Measurements from ENCODE around the gene EPN3. TPM values are rescaled to one million over a fixed set of nuclear protein-coding genes. Genes with fewer than 3 reads are reported as not detected.

EPN3 gene
- total RNA-seq, 1 donor from 2014 or later, result 21.9 TPM

GRCh38 chr17:50570032-50570431 lies 37.5 kb downstream of the EPN3 start:
- Histone ChIP-seq H3K36me3 (no peaks in the 10 kb centered on the region), H3K4me3 (no peak overlapping the region), H3K27ac (no peak overlapping the region), H3K27me3 (no peaks in the 10 kb centered on the region), H3K9me3 (no peaks in the 10 kb centered on the region), H3K4me1 (peaks cover 13% of the 10 kb centered on the region)
- TF ChIP-seq POLR2A (IDR thresholded peaks at IDR 0.05) (no peak), POLR2AphosphoS5 (IDR thresholded peaks at IDR 0.05; ENCODE audit: insufficient read depth in 1 of 2, low read depth in 1 of 2) (no peak), CTCF (IDR thresholded peaks at IDR 0.05) (no peak)
- intact Hi-C loops (cut with DNase I), result no loop called here
- DNase-seq (ENCODE audit: extremely low spot score in 2 of 2), result no peak

GRCh38 chr17:50570528-50570927 lies 38.0 kb downstream of the EPN3 start:
- H3K4me1 ChIP-seq, result peaks cover 8% of the 10 kb centered on the region
- no peak for DNase-seq (ENCODE audit: extremely low spot score in 2 of 2)
- H3K4me3 ChIP-seq, result no peak overlapping the region
- H3K9me3 ChIP-seq, result no peaks in the 10 kb centered on the region
- TF ChIP-seq POLR2A (IDR thresholded peaks at IDR 0.05), result no peak
- TF ChIP-seq CTCF (IDR thresholded peaks at IDR 0.05), result no peak
- no peak for TF ChIP-seq POLR2AphosphoS5 (IDR thresholded peaks at IDR 0.05; ENCODE audit: insufficient read depth in 1 of 2, low read depth in 1 of 2)
- no peaks in the 10 kb centered on the region for H3K36me3 ChIP-seq
- intact Hi-C loops (cut with DNase I), result no loop called here
- H3K27ac ChIP-seq, result no peak overlapping the region
- no peaks in the 10 kb centered on the region for H3K27me3 ChIP-seq

GRCh38 chr17:50571681-50572080 lies 39.1 kb downstream of the EPN3 start:
- no peaks in the 10 kb centered on the region for H3K9me3 ChIP-seq
- no peaks in the 10 kb centered on the region for H3K36me3 ChIP-seq
- intact Hi-C loops (cut with DNase I), result no loop called here

GRCh38 chr17:50572541-50572940 lies 40.0 kb downstream of the EPN3 start:
- Histone ChIP-seq H3K4me1 (no peaks in the 10 kb centered on the region), H3K4me3 (no peak overlapping the region), H3K9me3 (no peaks in the 10 kb centered on the region), H3K27me3 (no peaks in the 10 kb centered on the region), H3K27ac (no peak overlapping the region), H3K36me3 (no peaks in the 10 kb centered on the region)
- no peak for DNase-seq (ENCODE audit: extremely low spot score in 2 of 2)
- no peak for TF ChIP-seq POLR2AphosphoS5 (IDR thresholded peaks at IDR 0.05; ENCODE audit: insufficient read depth in 1 of 2, low read depth in 1 of 2)
- TF ChIP-seq CTCF (IDR thresholded peaks at IDR 0.05), result no peak
- TF ChIP-seq POLR2A (IDR thresholded peaks at IDR 0.05), result no peak
- intact Hi-C loops (cut with DNase I), result no loop called here

More at GRCh38 chr17:50571681-50572080, 39.1 kb downstream of the EPN3 start:
- no peaks in the 10 kb centered on the region for H3K27me3 ChIP-seq
- H3K4me1 ChIP-seq, result no peaks in the 10 kb centered on the region
- no peak for DNase-seq (ENCODE audit: extremely low spot score in 2 of 2)
- H3K27ac ChIP-seq, result no peak overlapping the region
- TF ChIP-seq POLR2AphosphoS5 (IDR thresholded peaks at IDR 0.05; ENCODE audit: insufficient read depth in 1 of 2, low read depth in 1 of 2) (no peak), POLR2A (IDR thresholded peaks at IDR 0.05) (no peak), CTCF (IDR thresholded peaks at IDR 0.05) (no peak)
- H3K4me3 ChIP-seq, result no peak overlapping the region

GRCh38 chr17:50573866-50574611 lies 41.5 kb downstream of the EPN3 start:
- Histone ChIP-seq H3K4me3 (no peak overlapping the region), H3K27me3 (no peaks in the 10 kb centered on the region), H3K27ac (no peak overlapping the region), H3K4me1 (no peaks in the 10 kb centered on the region), H3K36me3 (no peaks in the 10 kb centered on the region), H3K9me3 (no peaks in the 10 kb centered on the region)
- no peak for DNase-seq (ENCODE audit: extremely low spot score in 2 of 2)
- TF ChIP-seq POLR2AphosphoS5 (IDR thresholded peaks at IDR 0.05; ENCODE audit: insufficient read depth in 1 of 2, low read depth in 1 of 2), result no peak
- TF ChIP-seq POLR2A (IDR thresholded peaks at IDR 0.05), result no peak
- no peak for TF ChIP-seq CTCF (IDR thresholded peaks at IDR 0.05)
- intact Hi-C loops (cut with DNase I), result no loop called here
